GM19463 (cell line): ENCODE measurements around the gene KCNJ16.
A peak's percentile ranks its signal among the peaks of the same experiment; 100 is the strongest.

Source experiments
- ATAC-seq: cut with Tn5 transposase; IDR thresholded peaks from one replicate; pipeline ENCODE4 v1.9.1; 2021; ENCODE audit warnings: mild to moderate bottlenecking, moderate library complexity; ENCODE audit not compliant: unreplicated experiment

KCNJ16 gene

DNA sequence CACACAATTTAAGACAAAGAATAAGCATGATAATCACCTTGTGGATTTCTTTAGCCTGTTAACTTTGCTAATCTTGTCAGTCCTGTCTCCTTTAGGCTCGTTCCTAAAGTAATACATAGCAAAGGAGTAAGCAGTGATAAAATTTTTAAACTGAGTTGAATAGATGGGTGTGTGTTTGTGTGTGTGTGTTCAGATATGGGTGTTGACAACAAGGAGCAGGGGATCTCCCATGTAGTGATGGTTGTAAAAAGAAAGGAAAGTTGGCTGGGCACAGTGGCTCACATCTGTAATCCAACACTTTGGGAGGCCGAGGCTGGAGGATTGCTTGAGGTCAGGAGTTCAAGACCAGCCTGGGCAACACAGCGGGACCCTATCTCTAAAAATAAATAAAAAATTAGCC, 49.7 kb downstream of the KCNJ16 start:
- no peak for ATAC-seq

DNA sequence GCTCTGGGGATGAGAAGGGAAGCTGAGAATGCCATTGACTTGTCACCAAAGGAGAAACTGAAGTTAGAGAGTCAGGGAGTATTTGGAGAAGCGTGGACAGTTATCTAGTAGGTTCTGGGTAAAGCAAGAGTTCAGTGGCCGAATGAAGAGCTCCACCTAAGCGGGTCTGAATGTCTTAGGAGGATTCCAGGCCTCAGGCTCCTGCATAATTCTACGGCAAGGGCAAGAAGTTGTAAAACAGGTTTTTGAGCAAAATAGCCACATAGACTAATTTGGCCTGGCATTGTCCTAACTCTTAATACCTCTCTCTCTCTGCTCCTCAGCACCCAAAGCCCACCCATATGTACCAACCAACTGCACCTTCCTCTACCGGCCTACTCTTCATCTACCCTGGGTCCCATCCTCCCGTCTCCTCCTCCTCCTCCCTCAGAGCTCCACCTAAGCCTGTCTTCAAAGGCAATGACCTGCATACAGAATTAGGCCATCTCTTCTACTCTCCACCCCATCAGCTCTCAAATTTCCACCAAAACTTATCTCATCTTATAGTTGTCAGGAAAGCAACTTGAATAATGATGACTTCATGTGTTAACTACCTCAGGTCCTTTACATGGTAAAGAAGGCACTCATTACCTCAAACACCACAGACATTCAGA, 52.3 kb downstream of the KCNJ16 start:
- ATAC-seq, result no peak

DNA sequence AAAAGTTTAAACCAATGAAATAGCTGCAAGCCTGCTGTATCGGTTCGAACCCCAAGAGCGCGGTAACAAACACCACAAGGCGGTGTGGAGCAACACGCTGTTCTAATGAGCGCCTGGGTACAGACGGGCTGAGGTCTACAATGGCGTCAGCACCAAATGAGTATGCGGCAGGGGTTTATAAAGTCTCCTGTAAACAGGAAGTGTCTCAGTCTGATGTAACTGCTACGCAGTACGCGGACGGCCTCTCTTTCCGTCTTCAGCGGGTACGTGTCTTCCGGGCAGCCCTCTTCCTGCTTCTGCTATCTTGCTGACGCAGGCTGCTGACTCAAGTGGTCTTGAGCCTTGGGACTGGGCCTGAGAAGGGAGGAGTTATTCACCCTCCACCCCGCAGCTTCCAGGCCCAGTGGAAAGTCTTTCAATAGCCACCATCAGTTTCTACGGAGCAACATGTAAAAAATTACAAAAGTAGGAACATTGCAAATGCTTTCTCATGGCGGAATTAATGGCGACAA, 53.8 kb downstream of the KCNJ16 start:
- ATAC-seq, result no peak

DNA sequence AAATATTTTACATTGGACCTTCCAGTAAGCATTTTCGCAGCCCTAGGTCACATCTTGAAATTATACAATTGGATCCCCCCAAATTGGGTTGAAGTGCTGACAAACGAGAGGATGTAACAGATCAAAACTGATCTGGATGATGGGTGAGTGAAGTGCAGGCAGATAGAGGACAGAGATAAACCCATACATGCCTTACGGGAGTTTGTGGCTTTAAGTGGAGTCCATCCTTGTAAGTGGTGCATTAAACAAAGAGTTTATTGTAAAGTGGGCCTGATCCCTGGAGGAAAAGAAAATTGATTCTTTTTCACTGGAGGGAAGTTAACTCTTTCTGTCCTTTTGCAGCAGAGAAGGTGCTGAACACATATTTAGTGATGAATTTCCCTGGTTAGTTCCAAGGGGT, 55.3 kb downstream of the KCNJ16 start:
- ATAC-seq, result no peak

DNA sequence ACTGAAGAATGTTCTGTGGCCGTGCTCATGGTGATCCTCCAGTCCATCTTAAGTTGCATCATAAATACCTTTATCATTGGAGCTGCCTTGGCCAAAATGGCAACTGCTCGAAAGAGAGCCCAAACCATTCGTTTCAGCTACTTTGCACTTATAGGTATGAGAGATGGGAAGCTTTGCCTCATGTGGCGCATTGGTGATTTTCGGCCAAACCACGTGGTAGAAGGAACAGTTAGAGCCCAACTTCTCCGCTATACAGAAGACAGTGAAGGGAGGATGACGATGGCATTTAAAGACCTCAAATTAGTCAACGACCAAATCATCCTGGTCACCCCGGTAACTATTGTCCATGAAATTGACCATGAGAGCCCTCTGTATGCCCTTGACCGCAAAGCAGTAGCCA, 57.5 kb downstream of the KCNJ16 start:
- no peak for ATAC-seq

DNA sequence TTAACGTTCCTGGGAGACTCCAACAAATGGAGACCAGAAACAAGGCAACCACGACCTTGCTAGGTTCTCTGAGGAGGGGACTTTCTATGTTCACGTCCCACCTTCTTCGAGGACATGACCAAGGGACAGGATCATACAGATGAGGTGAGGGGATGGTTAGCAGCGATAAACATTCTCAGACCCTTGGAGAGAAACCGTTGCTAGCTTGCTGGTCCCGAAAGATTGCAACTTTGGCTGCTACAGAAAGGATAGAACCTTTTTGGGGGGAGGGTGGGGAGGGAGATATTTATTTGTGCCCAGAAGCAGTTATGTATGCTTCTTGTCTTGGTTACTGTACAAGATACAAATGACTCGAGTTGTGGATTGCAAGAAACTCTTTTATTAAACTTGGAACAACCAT, 59.0 kb downstream of the KCNJ16 start:
- ATAC-seq, result no peak

DNA sequence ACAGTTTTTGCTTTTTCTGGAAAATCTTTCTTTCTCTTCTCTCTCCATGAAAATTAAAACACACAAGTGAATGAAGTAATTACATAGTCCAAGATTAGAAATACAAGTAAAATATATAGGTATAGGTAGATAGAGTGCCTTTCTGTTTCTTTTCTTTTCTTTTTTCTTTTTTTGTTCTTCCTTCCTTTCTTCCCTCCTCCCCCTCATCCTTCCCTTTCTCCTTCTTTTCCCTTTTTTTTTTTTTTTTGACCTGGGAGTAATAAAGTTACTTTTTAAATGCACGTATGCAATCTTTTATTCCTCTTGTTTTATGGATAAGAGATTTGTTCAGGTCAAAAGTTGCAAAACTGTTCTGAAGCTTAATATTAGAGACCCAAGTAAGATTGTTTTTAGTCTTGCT, 59.8 kb downstream of the KCNJ16 start:
- no peak for ATAC-seq

DNA sequence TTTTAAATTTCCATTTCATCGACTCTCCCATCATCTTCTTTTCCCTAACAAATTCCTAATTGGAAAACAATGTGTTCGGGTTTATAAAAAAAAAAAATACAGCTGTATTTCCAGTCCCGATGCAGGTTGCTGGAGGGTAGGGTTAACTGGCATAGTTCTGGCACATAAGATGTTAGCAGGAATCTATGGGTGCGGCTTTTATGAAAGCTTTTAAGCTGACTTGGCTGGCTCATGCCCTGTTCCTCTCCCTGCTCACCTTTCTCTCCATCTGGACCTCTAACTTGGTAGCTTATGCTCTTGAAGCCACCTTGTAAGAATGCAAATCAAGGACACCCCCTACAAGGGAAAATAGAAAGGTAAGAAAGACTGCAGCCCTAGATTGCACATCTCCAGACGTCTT, 61.1 kb downstream of the KCNJ16 start:
- ATAC-seq, result no peak

DNA sequence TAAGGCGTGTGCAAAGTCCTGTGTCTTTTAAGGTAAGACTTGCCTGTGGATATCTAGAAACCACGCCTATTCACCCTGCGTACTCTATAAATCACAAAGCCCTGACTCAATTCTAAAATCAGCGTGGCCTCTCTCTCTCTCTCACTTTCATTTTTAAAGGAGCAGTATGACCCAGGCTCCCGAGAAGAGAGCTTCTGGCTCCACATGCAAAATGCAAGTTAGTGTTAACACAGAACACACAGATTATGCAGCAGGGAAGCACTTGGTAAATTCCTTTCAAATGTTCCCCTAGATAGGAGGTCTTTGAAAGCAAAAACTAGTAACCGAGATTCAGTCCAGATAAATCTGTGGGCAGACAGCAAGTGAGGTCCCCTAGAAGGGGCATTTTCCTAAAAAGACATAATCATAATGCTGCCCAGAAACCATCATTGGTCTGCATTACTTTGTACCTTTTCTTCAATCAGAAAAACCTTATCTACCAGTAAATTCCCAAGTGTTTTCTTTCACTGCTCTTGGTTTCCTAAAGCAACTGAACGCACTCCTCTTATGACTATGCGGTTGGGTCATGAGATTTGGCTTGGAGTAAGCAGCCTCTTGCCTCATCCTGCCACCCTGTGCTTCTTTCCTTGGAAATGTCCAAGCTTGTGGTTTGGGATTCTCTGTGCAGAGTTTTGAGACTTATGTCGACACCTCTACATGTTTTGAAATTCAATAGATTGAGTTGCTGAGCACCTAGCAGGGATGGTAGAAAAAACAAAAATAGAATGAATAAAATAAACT, 62.6 kb downstream of the KCNJ16 start:
- peak; percentile 96 for ATAC-seq

DNA sequence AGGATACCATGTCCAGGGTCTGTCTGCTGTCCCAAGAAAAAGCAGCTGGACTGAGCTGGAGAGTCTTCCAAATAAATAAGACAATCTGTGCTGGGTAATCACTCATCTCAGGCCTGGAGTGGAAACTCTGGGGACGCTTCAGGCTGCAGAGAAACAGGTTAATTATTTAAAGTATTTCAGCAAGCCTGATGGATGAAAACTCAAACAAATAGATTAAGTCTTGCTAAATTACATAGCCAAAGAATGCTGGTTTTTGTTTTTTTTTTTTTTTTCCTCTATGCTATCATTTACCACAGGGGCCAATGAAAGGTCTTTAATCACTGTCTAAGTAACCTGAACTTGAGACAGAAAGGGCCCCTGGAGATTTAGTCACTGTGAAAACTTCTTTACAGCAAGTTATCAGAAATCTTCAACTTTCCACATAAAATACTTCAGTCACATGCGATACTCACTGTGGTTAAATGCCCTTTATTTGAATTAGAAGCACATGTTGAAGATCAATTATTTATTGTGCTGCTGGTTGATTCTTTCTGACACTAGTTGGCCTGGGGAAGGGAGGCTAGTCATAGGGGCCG, 63.4 kb downstream of the KCNJ16 start:
- no peak for ATAC-seq

DNA sequence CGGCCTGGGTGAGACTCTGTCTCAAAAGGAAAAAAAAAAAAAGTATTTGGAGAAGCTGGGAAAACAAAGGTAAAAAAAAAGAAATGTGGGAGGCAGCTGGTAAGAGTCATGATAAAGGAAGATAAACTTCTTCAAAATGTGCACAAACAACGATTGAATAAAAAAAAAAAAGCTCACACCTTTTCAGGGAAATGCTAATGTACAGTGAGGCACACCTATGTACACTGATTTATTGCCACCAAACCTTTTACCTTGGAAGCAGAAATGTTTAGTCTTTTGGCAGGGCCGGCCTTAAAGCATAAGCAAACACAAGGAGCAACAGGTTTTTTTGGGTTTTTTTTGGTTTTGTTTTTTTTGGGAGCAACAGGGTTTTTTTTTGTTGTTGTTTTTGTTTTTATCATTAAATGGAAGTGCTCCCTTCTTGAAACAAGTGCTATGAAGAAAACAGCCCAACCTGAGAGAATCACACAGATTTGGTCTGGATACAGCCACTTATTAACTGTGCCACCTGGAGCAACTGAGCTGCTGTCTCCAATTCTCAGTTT, 64.5 kb downstream of the KCNJ16 start:
- no peak for ATAC-seq

DNA sequence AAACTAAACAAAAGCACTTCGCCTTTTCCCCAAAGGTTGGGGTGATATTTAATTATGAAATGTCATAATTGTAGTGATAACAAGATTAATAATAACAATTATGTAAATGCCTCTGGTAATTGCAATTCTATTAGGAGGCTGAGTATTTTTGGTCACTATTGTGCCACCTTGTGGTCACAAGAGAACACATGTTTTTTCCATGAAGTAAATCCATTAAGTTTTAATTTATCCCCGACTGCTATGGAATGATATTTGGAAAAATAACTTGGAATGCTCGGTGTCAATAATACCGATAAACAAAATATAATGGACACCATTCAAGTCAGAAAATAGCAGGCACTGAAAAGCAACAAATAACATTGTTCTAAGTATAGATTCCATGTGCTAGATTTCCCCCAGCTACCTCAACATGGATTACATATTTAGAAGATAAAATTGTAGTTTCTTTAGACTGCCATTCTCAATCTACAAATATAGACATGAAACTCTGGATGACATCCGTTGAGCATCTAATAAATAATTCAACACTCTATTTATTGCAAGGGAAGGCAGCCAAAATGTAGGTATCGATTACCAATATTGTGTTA, 69.3 kb downstream of the KCNJ16 start:
- ATAC-seq, result no peak

DNA sequence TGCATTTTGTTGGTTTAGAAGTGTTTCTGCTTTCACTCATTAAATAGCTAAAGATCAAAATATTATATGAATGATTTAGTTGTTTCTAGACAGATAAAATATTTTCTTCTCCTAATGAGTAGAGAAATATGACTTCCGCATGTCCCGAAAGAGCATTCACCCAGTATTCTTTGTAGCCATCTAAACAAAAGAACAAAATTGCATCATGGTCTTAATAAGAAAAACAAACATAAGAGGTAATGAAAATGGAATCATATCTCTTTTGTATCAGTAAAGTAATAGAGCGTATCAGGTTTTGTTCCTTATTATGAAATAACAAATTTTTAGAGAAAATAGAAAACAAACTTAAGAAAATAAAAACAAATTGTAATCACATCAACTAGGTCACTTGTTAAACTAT, 78.2 kb downstream of the KCNJ16 start:
- no peak for ATAC-seq

DNA sequence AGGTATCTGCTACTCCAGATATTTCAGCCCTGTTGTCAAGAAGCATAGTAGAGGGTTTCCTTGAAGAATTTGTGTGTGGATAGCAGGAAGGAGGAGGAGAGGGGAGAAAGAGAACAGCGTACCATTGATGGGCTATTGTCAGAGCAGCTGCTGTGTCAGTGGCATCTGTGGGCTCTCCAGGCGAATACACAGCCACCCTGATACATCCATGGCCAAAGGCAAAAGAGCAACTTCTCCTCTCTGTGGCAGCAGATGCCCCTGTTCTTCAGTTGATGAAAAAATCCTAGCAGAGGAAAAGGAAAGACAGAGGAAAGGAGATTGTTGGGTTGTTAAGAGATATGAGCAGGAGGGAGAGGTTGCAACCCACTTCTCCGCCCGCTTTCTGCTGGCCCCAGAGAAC, 82.1 kb downstream of the KCNJ16 start:
- ATAC-seq, result no peak

DNA sequence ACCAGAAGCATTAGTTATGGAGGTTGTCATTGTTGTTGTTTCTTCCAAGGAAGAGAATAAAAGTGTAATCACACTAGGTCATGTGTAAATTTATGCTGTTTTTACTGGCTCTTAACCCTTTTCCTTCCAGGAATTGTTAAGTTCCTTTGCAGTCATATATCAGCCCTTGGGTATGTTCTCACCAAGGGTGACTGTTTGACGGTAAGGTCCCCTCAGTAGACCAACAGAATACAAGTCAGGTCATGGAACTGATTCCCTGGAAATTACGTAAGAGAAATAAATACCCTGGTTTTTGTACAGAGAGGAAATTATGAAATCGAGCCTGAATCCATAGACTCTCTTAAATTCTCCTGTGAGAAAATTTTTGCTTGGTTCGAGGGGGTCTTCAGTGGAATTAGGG, 83.2 kb downstream of the KCNJ16 start:
- no peak for ATAC-seq

DNA sequence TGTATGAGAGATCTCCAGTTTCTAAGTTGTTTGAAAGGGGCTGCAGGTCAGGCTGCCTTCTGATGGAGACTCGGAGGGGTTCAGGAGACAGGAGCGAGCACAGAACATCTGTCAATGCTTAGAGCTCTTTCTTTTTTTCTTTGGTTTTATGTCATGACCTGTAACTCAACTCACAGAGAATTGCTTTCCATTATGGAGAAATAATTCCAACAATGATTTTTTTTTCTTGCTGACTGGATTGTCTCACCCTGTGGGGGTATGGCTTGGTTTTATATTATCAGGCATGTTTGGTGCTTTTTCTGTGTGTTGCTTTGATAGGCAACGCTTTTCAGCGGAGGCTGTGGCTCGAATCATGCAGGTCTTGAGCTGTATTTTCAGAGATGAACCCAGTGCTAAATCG, 83.6 kb downstream of the KCNJ16 start:
- ATAC-seq, result no peak

DNA sequence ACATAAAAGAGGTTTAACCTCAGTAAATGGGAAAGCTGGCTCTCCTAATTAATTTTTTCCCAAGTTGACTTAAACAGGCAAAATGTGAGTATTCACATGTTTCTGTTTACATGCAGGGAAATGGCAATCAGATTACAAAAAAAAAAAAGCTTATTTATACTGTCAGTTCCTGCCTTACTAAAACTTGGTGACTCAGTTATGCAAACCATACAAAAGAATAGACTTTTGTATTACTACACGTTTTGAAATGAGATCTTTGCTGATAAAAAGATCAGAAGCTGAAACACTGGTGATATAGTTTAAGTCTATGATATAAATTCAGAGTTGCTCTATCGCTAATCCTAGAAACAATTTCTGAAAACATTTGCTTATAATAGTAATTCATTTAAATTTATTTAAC, 85.0 kb downstream of the KCNJ16 start:
- ATAC-seq, result no peak

DNA sequence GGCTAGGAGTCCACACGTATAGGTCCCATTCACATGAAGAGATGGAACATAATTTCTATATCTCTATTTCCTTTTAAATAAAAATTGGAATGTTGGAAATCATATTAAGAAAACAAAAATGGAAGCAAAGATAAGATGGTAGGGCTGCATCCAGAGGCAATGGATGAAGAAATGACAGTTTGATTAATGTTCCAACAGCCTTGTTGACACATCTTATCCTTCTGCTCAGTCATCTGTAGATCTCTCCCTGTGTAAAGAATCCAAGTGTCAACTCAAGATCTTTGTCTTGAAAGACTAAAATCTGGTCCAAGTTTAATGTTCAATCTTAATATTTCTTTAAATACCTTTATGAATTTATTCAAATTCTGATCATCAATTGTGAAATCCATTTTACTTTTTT, 86.5 kb downstream of the KCNJ16 start:
- no peak for ATAC-seq

DNA sequence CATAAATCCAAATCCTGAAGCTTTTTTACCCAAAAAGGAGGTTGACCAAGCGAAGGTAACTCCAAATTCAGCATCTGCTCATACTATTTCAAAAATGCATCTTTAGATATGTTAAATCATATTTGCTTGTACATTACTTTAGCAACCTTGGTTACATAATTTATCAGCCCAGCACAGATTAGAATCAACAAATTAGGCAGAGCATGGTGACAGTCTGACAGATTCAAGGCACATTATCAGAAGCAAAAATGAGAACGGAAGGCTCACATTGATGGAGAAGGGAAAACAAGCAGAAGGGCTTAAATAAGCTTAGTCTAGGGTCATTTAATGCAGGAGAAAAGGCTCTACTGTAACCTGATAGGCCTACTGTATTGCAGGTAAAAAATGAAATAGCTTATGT, 90.4 kb downstream of the KCNJ16 start:
- ATAC-seq, result no peak

DNA sequence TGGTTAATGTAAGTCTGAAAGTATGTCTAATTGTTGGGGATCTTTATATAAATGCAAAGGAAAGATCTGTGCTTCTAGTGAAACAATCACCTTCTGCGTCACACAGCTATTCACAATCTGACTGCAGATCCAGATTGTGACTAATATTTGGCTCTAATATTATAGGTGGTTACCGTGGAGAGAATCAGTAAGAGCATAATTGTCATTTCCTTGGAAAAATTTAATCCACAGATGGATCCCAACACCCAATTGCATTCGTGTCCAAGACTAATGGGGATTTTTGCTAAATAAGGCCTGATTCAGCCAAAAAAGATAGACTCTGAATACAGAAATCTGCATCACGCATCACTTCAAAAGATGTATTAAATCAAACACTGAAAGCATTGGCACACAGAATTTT, 91.6 kb downstream of the KCNJ16 start:
- ATAC-seq, result no peak
